ENCODE measurements around the gene HTR6.

DNA sequence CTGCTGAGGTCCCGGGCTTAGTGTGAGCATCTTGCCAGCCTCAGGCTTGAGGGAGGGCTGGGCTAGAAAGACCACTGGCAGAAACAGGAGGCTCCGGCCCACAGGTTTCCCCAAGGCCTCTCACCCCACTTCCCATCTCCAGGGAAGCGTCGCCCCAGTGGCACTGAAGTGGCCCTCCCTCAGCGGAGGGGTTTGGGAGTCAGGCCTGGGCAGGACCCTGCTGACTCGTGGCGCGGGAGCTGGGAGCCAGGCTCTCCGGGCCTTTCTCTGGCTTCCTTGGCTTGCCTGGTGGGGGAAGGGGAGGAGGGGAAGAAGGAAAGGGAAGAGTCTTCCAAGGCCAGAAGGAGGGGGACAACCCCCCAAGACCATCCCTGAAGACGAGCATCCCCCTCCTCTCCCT lies 7.2 kb upstream of the HTR6 start:
- TF ChIP-seq, protein P1, sequence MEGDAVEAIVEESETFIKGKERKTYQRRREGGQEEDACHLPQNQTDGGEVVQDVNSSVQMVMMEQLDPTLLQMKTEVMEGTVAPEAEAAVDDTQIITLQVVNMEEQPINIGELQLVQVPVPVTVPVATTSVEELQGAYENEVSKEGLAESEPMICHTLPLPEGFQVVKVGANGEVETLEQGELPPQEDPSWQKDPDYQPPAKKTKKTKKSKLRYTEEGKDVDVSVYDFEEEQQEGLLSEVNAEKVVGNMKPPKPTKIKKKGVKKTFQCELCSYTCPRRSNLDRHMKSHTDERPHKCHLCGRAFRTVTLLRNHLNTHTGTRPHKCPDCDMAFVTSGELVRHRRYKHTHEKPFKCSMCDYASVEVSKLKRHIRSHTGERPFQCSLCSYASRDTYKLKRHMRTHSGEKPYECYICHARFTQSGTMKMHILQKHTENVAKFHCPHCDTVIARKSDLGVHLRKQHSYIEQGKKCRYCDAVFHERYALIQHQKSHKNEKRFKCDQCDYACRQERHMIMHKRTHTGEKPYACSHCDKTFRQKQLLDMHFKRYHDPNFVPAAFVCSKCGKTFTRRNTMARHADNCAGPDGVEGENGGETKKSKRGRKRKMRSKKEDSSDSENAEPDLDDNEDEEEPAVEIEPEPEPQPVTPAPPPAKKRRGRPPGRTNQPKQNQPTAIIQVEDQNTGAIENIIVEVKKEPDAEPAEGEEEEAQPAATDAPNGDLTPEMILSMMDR (conservative IDR thresholded peaks at IDR 0.05), result no peak
- no peak for TF ChIP-seq EZH2 (IDR thresholded peaks at IDR 0.05; ENCODE audit: low read depth)

Measured in PC-9 (cell line).